CD8-positive, alpha-beta memory T cell (primary cell): ENCODE data around the gene HCN2. TPM values are rescaled to one million over a fixed set of nuclear protein-coding genes. Genes with fewer than 3 reads are reported as not detected.
"Not testable (repeated sequence)": the region's sequence is repeated elsewhere in the genome, so short reads cannot be mapped to it uniquely, and the experiment has no call there.

ENCODE experiments used
- CTCF ChIA-PET: fragments of 350-600 bp; sonication (Branson Sonifier 250); formaldehyde crosslinking; loops from one replicate; lab custom pipeline; 2021; ENCODE audit warnings: antibody characterized with exemption; lab: Charles Lee
- POLR2A ChIA-PET: fragments of 350-600 bp; sonication (Branson Sonifier 250); formaldehyde crosslinking; loops from one replicate; lab custom pipeline; 2021; ENCODE audit warnings: antibody characterized with exemption; lab: Charles Lee
- DNase-seq, 5 donors: peaks; one replicate each; pipeline versions ENCODE4 v3.0.0 to v3.0.0-alpha.2; 2020 to 2022; ENCODE audit warnings: mixed read lengths in 1 of 5
- H3K27ac ChIP-seq: one replicate; pipeline ENCODE4 v1.7.0; 2013; ENCODE audit warnings: low read depth, mild to moderate bottlenecking, low read length, moderate library complexity
- H3K27me3 ChIP-seq: 2 replicates; pipeline ENCODE4 v1.7.0; 2013; ENCODE audit warnings: low read length, mild to moderate bottlenecking; ENCODE audit not compliant: insufficient read depth, poor library complexity, severe bottlenecking
- H3K36me3 ChIP-seq: 2 replicates; pipeline ENCODE4 v1.7.0; 2013; ENCODE audit warnings: mild to moderate bottlenecking, low read length, moderate library complexity; ENCODE audit not compliant: insufficient read depth
- H3K4me1 ChIP-seq: 2 replicates; pipeline ENCODE4 v1.7.0; 2013; ENCODE audit warnings: mild to moderate bottlenecking, low read length, moderate library complexity; ENCODE audit not compliant: insufficient read depth
- H3K4me3 ChIP-seq: 2 replicates; pipeline ENCODE4 v1.7.0; 2013; ENCODE audit warnings: mild to moderate bottlenecking, low read length
- H3K9me3 ChIP-seq: 2 replicates; pipeline ENCODE4 v1.7.0; 2013; ENCODE audit warnings: mild to moderate bottlenecking, low read length
- H3K27ac Mint-ChIP-seq, 8 donors: one replicate each; pipeline ENCODE4 v1.8.0; 2020 to 2021; ENCODE audit warnings: mixed read lengths in 8 of 8, mild to moderate bottlenecking in 6 of 8, inconsistent platforms in 3 of 8, moderate library complexity in 3 of 8
- H3K27me3 Mint-ChIP-seq, 2 donors: one replicate each; pipeline ENCODE4 v1.8.0; 2020 to 2021; ENCODE audit warnings: mixed read lengths in 2 of 2, mild to moderate bottlenecking in 1 of 2, moderate library complexity in 1 of 2
- H3K36me3 Mint-ChIP-seq, 3 donors: one replicate each; pipeline ENCODE4 v1.8.0; 2020 to 2021; ENCODE audit warnings: mixed read lengths in 3 of 3, inconsistent platforms in 1 of 3, mild to moderate bottlenecking in 1 of 3
- H3K4me1 Mint-ChIP-seq, 3 donors: one replicate each; pipeline ENCODE4 v1.8.0; 2020 to 2021; ENCODE audit warnings: mixed read lengths in 3 of 3, inconsistent platforms in 1 of 3, mild to moderate bottlenecking in 1 of 3
- H3K4me3 Mint-ChIP-seq, 7 donors: one replicate each; pipeline ENCODE4 v1.8.0; 2020 to 2021; ENCODE audit warnings: mixed read lengths in 7 of 7, mild to moderate bottlenecking in 6 of 7, moderate library complexity in 4 of 7, inconsistent platforms in 2 of 7
- H3K9me3 Mint-ChIP-seq, 5 donors: one replicate each; pipeline ENCODE4 v1.8.0; 2020 to 2022; ENCODE audit warnings: mixed read lengths in 5 of 5, mild to moderate bottlenecking in 3 of 5, moderate library complexity in 2 of 5, inconsistent platforms in 1 of 5
- polyA plus RNA-seq: library from polyadenylated mRNA; unstranded; fragments of 300-500 nt; fragmentation: Illumina TruSeq; gene quantifications from one replicate; pipeline ENCODE4 v1.2.3, GENCODE V29; 2021
- total RNA-seq, 2 experiments: library from RNA; stranded (reverse); gene quantifications; one replicate each; pipeline ENCODE4 v1.2.3, GENCODE V29; 2021

Gene HCN2
- total and polyA plus RNA-seq, 3 experiments from 2014 or later, result 0.42 to 0.48 TPM; not detected in 1

GRCh38 chr19:623175-623916 lies 33.7 kb downstream of the HCN2 start:
- no peaks in the 10 kb centered on the region for H3K9me3 Mint-ChIP-seq
- H3K36me3 ChIP-seq, result peaks cover 13% of the 10 kb centered on the region
- no peak for DNase-seq
- no peak overlapping the region for H3K27ac ChIP-seq
- H3K4me1 Mint-ChIP-seq, result peaks cover 3 to 11% (median 4%) of the 10 kb centered on the region in 3 donors
- H3K27ac Mint-ChIP-seq, result no peak overlapping the region
- H3K4me3 Mint-ChIP-seq, result peak overlapping the region in 1 of 7 donors; percentile 5
- H3K27me3 ChIP-seq, result no peaks in the 10 kb centered on the region
- H3K4me1 ChIP-seq, result no peaks in the 10 kb centered on the region
- no peaks in the 10 kb centered on the region for H3K9me3 ChIP-seq
- no peak overlapping the region for H3K4me3 ChIP-seq
- no peaks in the 10 kb centered on the region for H3K27me3 Mint-ChIP-seq
- H3K36me3 Mint-ChIP-seq, result peaks cover 3 to 56% (median 3%) of the 10 kb centered on the region in 3 donors
- CTCF ChIA-PET, result no interaction called here
- POLR2A ChIA-PET, result interaction anchor here (0.6 kb wide), 2 partner anchors 27 to 63 kb away, joined by 3 to 10 read pairs; no protein-coding TSS in a partner anchor

GRCh38 chr19:623974-624373 lies 34.3 kb downstream of the HCN2 start:
- no peaks in the 10 kb centered on the region for H3K4me1 ChIP-seq
- H3K4me3 Mint-ChIP-seq, result peak overlapping the region in 1 of 7 donors; percentile 5
- CTCF ChIA-PET, result no interaction called here

GRCh38 chr19:624433-625109 lies 34.9 kb downstream of the HCN2 start:
- H3K36me3 ChIP-seq, result peaks cover 20% of the 10 kb centered on the region
- no peaks in the 10 kb centered on the region for H3K9me3 ChIP-seq
- Mint-ChIP-seq H3K9me3 (no peaks in the 10 kb centered on the region), H3K27me3 (no peaks in the 10 kb centered on the region), H3K36me3 (peaks cover 6 to 56% (median 6%) of the 10 kb centered on the region in 3 donors), H3K27ac (peak overlapping the region in 2 of 8 donors; percentile 36 to 54), H3K4me3 (no peak overlapping the region), H3K4me1 (peaks cover 6 to 20% (median 7%) of the 10 kb centered on the region in 3 donors)
- ChIA-PET POLR2A (no interaction called here), CTCF (no interaction called here)
- no peak overlapping the region for H3K4me3 ChIP-seq
- no peak for DNase-seq
- no peaks in the 10 kb centered on the region for H3K27me3 ChIP-seq
- H3K4me1 ChIP-seq, result no peaks in the 10 kb centered on the region
- no peak overlapping the region for H3K27ac ChIP-seq

More at GRCh38 chr19:623974-624373, 34.3 kb downstream of the HCN2 start:
- H3K27me3 Mint-ChIP-seq, result no peaks in the 10 kb centered on the region
- DNase-seq, result no peak
- no peaks in the 10 kb centered on the region for H3K9me3 Mint-ChIP-seq
- H3K4me1 Mint-ChIP-seq, result peaks cover 5 to 17% (median 5%) of the 10 kb centered on the region in 3 donors
- H3K36me3 Mint-ChIP-seq, result peaks cover 4 to 56% (median 5%) of the 10 kb centered on the region in 3 donors
- no peak overlapping the region for H3K27ac ChIP-seq
- H3K36me3 ChIP-seq, result peaks cover 18% of the 10 kb centered on the region
- H3K9me3 ChIP-seq, result no peaks in the 10 kb centered on the region
- no peaks in the 10 kb centered on the region for H3K27me3 ChIP-seq
- no peak overlapping the region for H3K27ac Mint-ChIP-seq
- POLR2A ChIA-PET, result interaction anchor here (0.6 kb wide), 1 partner anchor 64 kb away, joined by 3 read pairs; no protein-coding TSS in a partner anchor
- H3K4me3 ChIP-seq, result no peak overlapping the region

GRCh38 chr19:625257-625656 lies 35.6 kb downstream of the HCN2 start:
- Histone ChIP-seq H3K4me3 (no peak overlapping the region), H3K36me3 (peaks cover 20% of the 10 kb centered on the region), H3K4me1 (no peaks in the 10 kb centered on the region), H3K27ac (no peak overlapping the region), H3K27me3 (no peaks in the 10 kb centered on the region), H3K9me3 (no peaks in the 10 kb centered on the region)
- DNase-seq, result no peak
- Mint-ChIP-seq H3K4me3 (peak overlapping the region in 1 of 7 donors; percentile 75), H3K36me3 (peaks cover 6 to 56% (median 6%) of the 10 kb centered on the region in 3 donors), H3K4me1 (peaks cover 9 to 20% (median 12%) of the 10 kb centered on the region in 3 donors), H3K27me3 (no peaks in the 10 kb centered on the region), H3K9me3 (no peaks in the 10 kb centered on the region), H3K27ac (peak overlapping the region in 1 of 8 donors; percentile 38)
- ChIA-PET CTCF (no interaction called here), POLR2A (no interaction called here)

- H3K4me1 ChIP-seq, H3K9me3 ChIP-seq, H3K27me3 ChIP-seq, H3K27me3 Mint-ChIP-seq, H3K9me3 Mint-ChIP-seq, H3K4me3 Mint-ChIP-seq, H3K27ac ChIP-seq, POLR2A ChIA-PET, DNase-seq, H3K4me3 ChIP-seq: not testable (repeated sequence)
- CTCF ChIA-PET, result interaction anchor here (0.9 kb wide), 1 partner anchor 16 kb away, joined by 4 read pairs; no protein-coding TSS in a partner anchor
- Mint-ChIP-seq H3K36me3 (peaks cover 6 to 62% (median 6%) of the 10 kb centered on the region in 3 donors), H3K4me1 (peaks cover 16 to 21% (median 20%) of the 10 kb centered on the region in 3 donors), H3K27ac (peak overlapping the region in 1 of 8 donors; percentile 56)
- H3K36me3 ChIP-seq, result peaks cover 20% of the 10 kb centered on the region
Measured at GRCh38 chr19:626566-626965, 36.9 kb downstream of the HCN2 start.

- H3K27me3 Mint-ChIP-seq, result no peaks in the 10 kb centered on the region
- H3K27me3 ChIP-seq, result no peaks in the 10 kb centered on the region
- H3K36me3 ChIP-seq, result peaks cover 20% of the 10 kb centered on the region
- peaks cover 11% of the 10 kb centered on the region for H3K4me1 ChIP-seq
- CTCF ChIA-PET, result no interaction called here
- peaks cover 20 to 35% (median 32%) of the 10 kb centered on the region in 3 donors for H3K4me1 Mint-ChIP-seq
- H3K4me3 Mint-ChIP-seq, result no peak overlapping the region
- peak overlapping the region in 1 of 8 donors; percentile 90 for H3K27ac Mint-ChIP-seq
- no peak overlapping the region for H3K4me3 ChIP-seq
- peaks cover 6 to 62% (median 6%) of the 10 kb centered on the region in 3 donors for H3K36me3 Mint-ChIP-seq
- no peak for DNase-seq
- POLR2A ChIA-PET, result interaction anchor here (0.6 kb wide), 1 partner anchor 105 kb away, joined by 5 read pairs; no protein-coding TSS in a partner anchor
- H3K9me3 ChIP-seq, result no peaks in the 10 kb centered on the region
- no peaks in the 10 kb centered on the region for H3K9me3 Mint-ChIP-seq
- no peak overlapping the region for H3K27ac ChIP-seq
Measured at GRCh38 chr19:628168-628567, 38.5 kb downstream of the HCN2 start.

GRCh38 chr19:629515-629914 lies 39.8 kb downstream of the HCN2 start:
- Histone ChIP-seq H3K4me1 (peaks cover 19% of the 10 kb centered on the region), H3K36me3 (peaks cover 12% of the 10 kb centered on the region)
- POLR2A ChIA-PET, H3K27ac ChIP-seq, H3K9me3 Mint-ChIP-seq, H3K4me3 Mint-ChIP-seq, H3K27me3 Mint-ChIP-seq, H3K4me3 ChIP-seq, H3K9me3 ChIP-seq, H3K27me3 ChIP-seq, DNase-seq, CTCF ChIA-PET: not testable (repeated sequence)
- Mint-ChIP-seq H3K36me3 (peaks cover 6 to 49% (median 6%) of the 10 kb centered on the region in 3 donors), H3K4me1 (peaks cover 27 to 45% (median 38%) of the 10 kb centered on the region in 3 donors), H3K27ac (peak overlapping the region in 1 of 8 donors; percentile 43)
